Psoas muscle (tissue), 8 donors: Measurements from ENCODE around the gene HSPA12A. TPM values are rescaled to one million over a fixed set of nuclear protein-coding genes. Genes with fewer than 3 reads are reported as not detected.
A peak's percentile ranks its signal among the peaks of the same experiment; 100 is the strongest.

Experiments
- ATAC-seq, 4 donors: fragments of 200-7000 bp; cut with Tn5 transposase; one replicate each; pipeline ENCODE4 v1.9.1; 2020; ENCODE audit warnings: moderate library complexity in 3 of 4, mild to moderate bottlenecking in 2 of 4
- DNase-seq, 2 donors: peaks; one replicate each; pipeline ENCODE4 v3.0.0-alpha.2; 2020
- H3K27ac ChIP-seq: fragments of 200-600 bp; one replicate; pipeline ENCODE4 v1.8.0; 2022
- H3K27me3 ChIP-seq, 3 donors: fragments of 200-600 bp in 1 of 3; one replicate each; pipeline versions ENCODE4 v1.6.1 to v1.8.0; 2013 to 2022; ENCODE audit warnings: low read length in 2 of 3, mild to moderate bottlenecking in 2 of 3, moderate library complexity in 1 of 3; ENCODE audit not compliant: insufficient read depth in 3 of 3
- H3K36me3 ChIP-seq, 2 donors: fragments of 200-600 bp in 1 of 2; one replicate each; pipeline versions ENCODE4 v1.6.1 to v1.8.0; 2013 to 2022; ENCODE audit warnings: low read depth in 1 of 2, mild to moderate bottlenecking in 1 of 2, moderate library complexity in 1 of 2; ENCODE audit not compliant: insufficient read depth in 1 of 2
- H3K4me1 ChIP-seq: fragments of 200-600 bp; one replicate; pipeline ENCODE4 v1.8.0; 2022
- H3K4me3 ChIP-seq: fragments of 200-600 bp; one replicate; pipeline ENCODE4 v1.8.0; 2022; ENCODE audit warnings: mild to moderate bottlenecking
- H3K9me3 ChIP-seq: fragments of 200-600 bp; one replicate; pipeline ENCODE4 v1.8.0; 2022
- CTCF ChIP-seq: fragments of 200-600 bp; IDR thresholded peaks from one replicate; pipeline ENCODE4 v1.8.0; 2022; ENCODE audit warnings: antibody characterized with exemption
- WGBS, 3 donors: extraction: QIAGEN DNeasy Blood & Tissue Kit; methylation state at CpG; one replicate each; pipeline versions ENCODE4 v1.1.6 to v1.1.7; 2013; 5-methylcytosine and 5-hydroxymethylcytosine counted together
- intact Hi-C, 2 donors: fragments of 100-400 bp; cut with DNase I; formaldehyde crosslinking; loops; one replicate each; pipeline versions ENCODE4 v1.11.0 to v1.14.2; 2022
- polyA plus RNA-seq, 3 donors: library from polyadenylated mRNA; stranded (reverse); fragments of 200-250 nt; gene quantifications; one replicate each; pipeline ENCODE4 v1.2.3, GENCODE V29; 2013
- total RNA-seq, 4 donors: library from RNA; stranded (reverse); fragmentation: NEBNext Ultra II Directional in 2 of 4; extraction: Animal tissue kit (Norgen Biotek cat#: 25700) in 2 of 4; gene quantifications; one replicate each; pipeline versions ENCODE4 v1.2.1 to v1.2.4, GENCODE V29; 2021 to 2023
- donor health status: healthy with polysubstance abuse.
- donor health status: DM: no; HTN: no; CAD: no; lungs with moderate emphysema.
- donor health status: Bipolar disorder and iron deficiency.
- donor health status: healthy.
- donor health status: DM: yes; HTN: yes; CAD: no.
- donor health status: DM: no; HTN: no; CAD: no.
- donor health status: DM: no; HTN: no; CAD: no.
- donor health status: DM: yes; HTN: yes; CAD: no.

HSPA12A gene
- total and polyA plus RNA-seq, 7 donors = 2.6 to 11.4 (median 7.0) TPM

DNA sequence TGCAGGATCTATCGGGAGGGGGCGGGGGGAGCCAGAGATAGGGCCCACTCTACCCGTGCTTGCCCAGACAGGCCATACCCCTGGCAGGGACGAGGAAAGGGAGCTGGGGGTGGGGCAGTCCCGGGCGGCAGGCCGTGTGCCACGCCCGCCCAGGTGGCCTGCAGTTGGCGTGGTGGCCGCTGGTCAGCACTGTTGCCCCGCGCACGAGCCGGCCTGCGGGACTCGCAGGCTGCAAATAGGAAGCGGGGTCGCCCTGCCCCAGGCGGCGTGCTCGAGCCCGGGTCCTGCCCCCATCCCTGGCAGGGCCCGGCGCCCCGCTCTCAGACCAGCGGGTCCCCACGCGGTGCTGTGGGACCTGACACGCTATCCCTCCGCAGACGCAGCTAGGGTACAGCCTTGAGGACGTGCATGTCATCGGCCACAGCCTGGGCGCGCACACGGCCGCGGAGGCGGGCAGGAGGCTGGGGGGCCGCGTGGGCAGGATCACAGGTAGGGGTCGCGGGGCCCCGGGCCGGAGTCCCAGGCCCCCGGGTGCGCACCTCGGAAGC lies 114.9 kb downstream of the HSPA12A start:
- Histone ChIP-seq H3K27me3 (peaks cover 0 to 39% (median 10%) of the 10 kb centered on the region in 3 donors), H3K9me3 (no peaks in the 10 kb centered on the region), H3K27ac (no peak overlapping the region), H3K4me3 (peak overlapping the region; percentile 7), H3K4me1 (no peaks in the 10 kb centered on the region), H3K36me3 (no peaks in the 10 kb centered on the region)
- ATAC-seq (peak in 1 of 4 donors; percentile 58), DNase-seq (no peak)
- WGBS, 3 donors = 4% methylated on average over 29 to 49 of the region's 49 CpGs
- TF ChIP-seq CTCF = peak; percentile 27
- intact Hi-C loops = no loop called here

- peaks cover 0 to 39% (median 10%) of the 10 kb centered on the region in 3 donors for H3K27me3 ChIP-seq
- no peaks in the 10 kb centered on the region for H3K9me3 ChIP-seq
- no peak overlapping the region for H3K4me3 ChIP-seq
- ATAC-seq (no peak), DNase-seq (no peak)
- intact Hi-C loops = no loop called here
- no peak overlapping the region for H3K27ac ChIP-seq
- WGBS, 3 donors = 66 to 74% (median 70%) methylated on average over 9 of the region's 9 CpGs
- H3K36me3 ChIP-seq = no peaks in the 10 kb centered on the region
- TF ChIP-seq CTCF = no peak
- H3K4me1 ChIP-seq = no peaks in the 10 kb centered on the region
Observed at GRCh38 chr10:116626815-116627214, 115.6 kb downstream of the HSPA12A start.

GRCh38 chr10:116625845-116626244 lies 116.5 kb downstream of the HSPA12A start:
- intact Hi-C loops = no loop called here
- Histone ChIP-seq H3K4me1 (no peaks in the 10 kb centered on the region), H3K27ac (no peak overlapping the region), H3K36me3 (no peaks in the 10 kb centered on the region), H3K27me3 (peaks cover 0 to 39% (median 10%) of the 10 kb centered on the region in 3 donors), H3K4me3 (no peak overlapping the region), H3K9me3 (no peaks in the 10 kb centered on the region)
- ATAC-seq (no peak), DNase-seq (no peak)
- WGBS, 3 donors = 68 to 79% (median 73%) methylated on average over 7 of the region's 7 CpGs
- no peak for TF ChIP-seq CTCF

- Histone ChIP-seq H3K4me3 (no peak overlapping the region), H3K27ac (no peak overlapping the region), H3K4me1 (no peaks in the 10 kb centered on the region), H3K9me3 (no peaks in the 10 kb centered on the region), H3K36me3 (no peaks in the 10 kb centered on the region), H3K27me3 (peaks cover 0 to 28% (median 8%) of the 10 kb centered on the region in 3 donors)
- DNase-seq (no peak), ATAC-seq (no peak)
- intact Hi-C loops = no loop called here
- TF ChIP-seq CTCF = no peak
- WGBS, 3 donors = 78 to 83% (median 80%) methylated on average over 11 of the region's 11 CpGs
Observed at GRCh38 chr10:116621934-116622655, 120.3 kb downstream of the HSPA12A start.
